Endothelial cell of umbilical vein (primary cell): ENCODE data around the gene NRG3. TPM values are rescaled to one million over a fixed set of nuclear protein-coding genes. Genes with fewer than 3 reads are reported as not detected.

Source experiments
- BruUV-seq: library from RNA; stranded (reverse); fragments of 400-500 nt; replicated peaks from 2 replicates; lab custom pipeline; 2021; lab: Mats Ljungman, UMichigan
- CTCF ChIA-PET: fragments of 300-600, 350-600 bp; sonication (Branson Sonifier 250); formaldehyde crosslinking; loops from one replicate; lab custom pipeline; 2021; ENCODE audit warnings: antibody characterized with exemption, inconsistent platforms; lab: Charles Lee
- POLR2A ChIA-PET: fragments of 300-600, 350-600 bp; sonication (Branson Sonifier 250); formaldehyde crosslinking; loops from one replicate; lab custom pipeline; 2021; ENCODE audit warnings: antibody characterized with exemption, inconsistent platforms; lab: Charles Lee
- DNase-seq: peaks from one replicate; pipeline ENCODE4 v3.0.0-alpha.2; 2011; ENCODE audit warnings: low read depth, low spot score
- FAIRE-seq: peaks from 2 replicates; lab custom pipeline; 2011; peaks lifted over from hg19 to GRCh38; lab: Jason Lieb, UNC
- H2AFZ ChIP-seq: 2 replicates; pipeline ENCODE4 v1.6.0; 2012; ENCODE audit warnings: low read depth, low read length, control low read depth, inconsistent platforms
- H3K27ac ChIP-seq: 2 replicates; pipeline ENCODE4 v1.5.1; 2011; ENCODE audit warnings: low read depth, mild to moderate bottlenecking, control low read depth, low read length, moderate library complexity; ENCODE audit not compliant: insufficient read depth
- H3K27me3 ChIP-seq, 2 experiments: 2 replicates each; pipeline versions ENCODE4 v1.6.0 to v1.6.1; 2011; ENCODE audit warnings: low read length in 2 of 2, mixed read lengths in 1 of 2; ENCODE audit not compliant: control insufficient read depth in 2 of 2, insufficient read depth in 2 of 2
- H3K36me3 ChIP-seq, 2 experiments: 2 replicates in 1 of 2; 3 replicates in 1 of 2; pipeline ENCODE4 v1.5.1; 2011; ENCODE audit warnings: low read length in 2 of 2, mild to moderate bottlenecking in 1 of 2, moderate library complexity in 1 of 2; ENCODE audit not compliant: control insufficient read depth in 2 of 2, insufficient read depth in 2 of 2; ENCODE audit errors: extremely low read depth in 1 of 2
- H3K4me1 ChIP-seq: 3 replicates; pipeline ENCODE4 v1.5.1; 2011; ENCODE audit warnings: mild to moderate bottlenecking, low read length; ENCODE audit not compliant: control insufficient read depth, insufficient read depth; ENCODE audit errors: extremely low read depth
- H3K4me2 ChIP-seq: 2 replicates; pipeline ENCODE4 v1.6.1; 2011; ENCODE audit warnings: low read length, control low read depth, mixed read lengths; ENCODE audit not compliant: insufficient read depth
- H3K4me3 ChIP-seq, 3 experiments: fragments of 200-600 bp in 1 of 3; sonication (generic), shearing (Covaris generic) in 1 of 3; replicated peaks in 1 of 3; 2 replicates each; pipeline ENCODE4 v1.5.1; 2011 to 2016; ENCODE audit warnings: control low read depth in 3 of 3, low read length in 3 of 3, mild to moderate bottlenecking in 2 of 3, inconsistent platforms in 1 of 3, low read depth in 1 of 3, moderate library complexity in 1 of 3; ENCODE audit not compliant: insufficient read depth in 1 of 3
- H3K79me2 ChIP-seq: 2 replicates; pipeline ENCODE4 v1.6.0; 2012; ENCODE audit warnings: low read length, inconsistent platforms; ENCODE audit not compliant: control insufficient read depth, insufficient read depth
- H3K9ac ChIP-seq: replicated peaks from 2 replicates; pipeline ENCODE3; 2011; ENCODE audit warnings: low read length, control low read depth; ENCODE audit not compliant: insufficient read depth; ENCODE audit errors: extremely low read depth
- H3K9me1 ChIP-seq: replicated peaks from 3 replicates; pipeline ENCODE4 v1.6.0; 2011; ENCODE audit warnings: mild to moderate bottlenecking, low read length; ENCODE audit not compliant: control insufficient read depth, insufficient read depth; ENCODE audit errors: extremely low read depth
- H3K9me3 ChIP-seq: replicated peaks from 2 replicates; pipeline ENCODE4 v1.5.1; 2012; ENCODE audit warnings: low read length, inconsistent platforms; ENCODE audit not compliant: control insufficient read depth, insufficient read depth
- H4K20me1 ChIP-seq: replicated peaks from 2 replicates; pipeline ENCODE3; 2011; ENCODE audit warnings: mild to moderate bottlenecking, low read length; ENCODE audit not compliant: control insufficient read depth, insufficient read depth; ENCODE audit errors: extremely low read depth
- CTCF ChIP-seq, 2 donors: IDR thresholded peaks; 1 replicate in 1 of 2; 2 replicates in 1 of 2; pipeline ENCODE4 v1.5.1; 2011; ENCODE audit warnings: low read length in 2 of 2, mild to moderate bottlenecking in 2 of 2, moderate library complexity in 2 of 2, control low read depth in 1 of 2, inconsistent platforms in 1 of 2, low read depth in 1 of 2; ENCODE audit not compliant: insufficient read depth in 1 of 2; ENCODE audit errors: extremely low read depth in 1 of 2
- EZH2 ChIP-seq: IDR thresholded peaks from 2 replicates; pipeline ENCODE4 v1.6.1; 2012; ENCODE audit warnings: borderline replicate concordance, low read depth, mild to moderate bottlenecking, moderate library complexity, low read length, inconsistent platforms; ENCODE audit not compliant: severe bottlenecking
- FOS ChIP-seq: IDR thresholded peaks from 2 replicates; pipeline ENCODE4 v1.6.1; 2011; ENCODE audit warnings: mild to moderate bottlenecking, low read length, moderate library complexity, borderline replicate concordance; ENCODE audit not compliant: insufficient read depth
- GATA2 ChIP-seq: IDR thresholded peaks from 2 replicates; pipeline ENCODE4 v1.7.0; 2011; ENCODE audit warnings: low read depth, mild to moderate bottlenecking, moderate library complexity, mixed read lengths, low read length; ENCODE audit not compliant: insufficient read length, insufficient read depth
- JUN ChIP-seq: IDR thresholded peaks from 2 replicates; pipeline ENCODE4 v1.6.1; 2011; ENCODE audit warnings: borderline replicate concordance, low read depth; ENCODE audit not compliant: insufficient read length, insufficient read depth
- MAX ChIP-seq: IDR thresholded peaks from 2 replicates; pipeline ENCODE4 v1.6.1; 2011; ENCODE audit not compliant: insufficient read depth, insufficient read length
- MYC ChIP-seq: IDR thresholded peaks from one replicate; pipeline ENCODE4 v1.6.1; 2011; ENCODE audit warnings: mild to moderate bottlenecking, low read depth, low read length
- POLR2A ChIP-seq: IDR thresholded peaks from 2 replicates; pipeline ENCODE4 v1.6.1; 2012; ENCODE audit warnings: low read depth, mild to moderate bottlenecking, control low read depth, low read length
- POLR2AphosphoS5 ChIP-seq: IDR thresholded peaks from 2 replicates; pipeline ENCODE4 v1.6.1; 2012; ENCODE audit warnings: low read depth, mild to moderate bottlenecking, control low read depth, low read length, moderate library complexity; ENCODE audit not compliant: insufficient read depth
- dilution Hi-C: fragments of 300-500 bp; cut with MboI; formaldehyde crosslinking; loops from one replicate; pipeline ENCODE4 v1.15.0; 2019; ENCODE audit warnings: low sequenced_read_pairs; ENCODE audit not compliant: extremely low pct_ligation_motif_present
- intact Hi-C: fragments of 100-400 bp; cut with micrococcal nuclease; formaldehyde crosslinking; loops from one replicate; pipeline ENCODE4 v1.10.0; 2022
- polyA plus RNA-seq, 4 experiments: library from polyadenylated mRNA; depleted of rRNA in 3 of 4; stranded (reverse) in 3 of 4; unstranded in 1 of 4; fragments of >200 nt; gene quantifications; 2 replicates each; pipeline versions ENCODE4 v1.2.1 to v1.2.3, GENCODE V29; 2011 to 2012; ENCODE audit warnings: missing spikeins in 1 of 4
- total RNA-seq: library from RNA; stranded (reverse); gene quantifications from 2 replicates; pipeline ENCODE4 v1.2.3, GENCODE V29; 2021

NRG3 gene
- total and polyA plus RNA-seq, 2 donors (not counting 3 experiments of a cell fraction or from before 2014, with no cell fraction given), result 1.9 to 3.9 TPM

DNA sequence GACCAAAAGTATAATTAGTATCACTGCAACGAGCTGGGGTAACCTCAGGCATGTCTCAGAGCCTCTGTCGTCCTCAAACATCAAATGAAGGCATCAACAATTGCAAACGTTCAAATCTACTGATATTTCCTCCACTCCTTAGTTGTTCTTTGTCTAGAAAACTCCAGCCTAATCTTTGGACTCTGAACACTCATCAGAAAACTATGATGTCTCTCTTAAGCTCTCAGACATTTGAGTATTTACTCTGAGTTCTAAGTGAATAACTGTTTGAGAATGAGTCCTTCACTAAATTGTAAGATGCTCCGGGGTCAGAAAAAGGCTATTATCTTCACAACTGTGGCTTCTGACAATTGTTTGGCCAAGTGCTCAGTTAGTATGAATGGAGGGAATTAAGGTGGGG lies 536.4 kb downstream of the NRG3 start:
- Histone ChIP-seq H4K20me1 (no peaks in the 10 kb centered on the region), H3K79me2 (no peaks in the 10 kb centered on the region), H3K27me3 (no peaks in the 10 kb centered on the region), H3K4me1 (no peaks in the 10 kb centered on the region), H3K9ac (no peak overlapping the region), H2AFZ (no peak overlapping the region), H3K36me3 (no peaks in the 10 kb centered on the region), H3K27ac (no peak overlapping the region), H3K9me3 (no peaks in the 10 kb centered on the region), H3K4me2 (no peak overlapping the region), H3K9me1 (no peaks in the 10 kb centered on the region), H3K4me3 (no peak overlapping the region)
- TF ChIP-seq CTCF (IDR thresholded peaks at IDR 0.05; ENCODE audit: extremely low read depth in 1 of 2, insufficient read depth in 1 of 2, low read depth in 1 of 2, low read length in 2 of 2), result no peak
- no peak for TF ChIP-seq POLR2AphosphoS5
- no peak for TF ChIP-seq MYC
- no peak for TF ChIP-seq EZH2
- TF ChIP-seq MAX, result no peak
- TF ChIP-seq JUN, result no peak
- TF ChIP-seq FOS, result no peak
- TF ChIP-seq GATA2, result no peak
- no peak for TF ChIP-seq POLR2A
- no peak for DNase-seq
- intact Hi-C loops, result no loop called here
- dilution Hi-C loops, result no loop called here
- no peak for FAIRE-seq
- ChIA-PET POLR2A (no interaction called here), CTCF (no interaction called here)
- BruUV-seq, result no TSS peak
